HepG2 (cell line): Measurements from ENCODE around the gene PREX1. TPM values are rescaled to one million over a fixed set of nuclear protein-coding genes. Genes with fewer than 3 reads are reported as not detected.

ENCODE experiments used
- ATAC-seq: fragments of 200-7000 bp; cut with Tn5 transposase; 3 replicates; pipeline ENCODE4 v1.9.1; 2020; ENCODE audit warnings: mild to moderate bottlenecking, moderate library complexity
- BruUV-seq: library from RNA; stranded (reverse); fragments of 400-500 nt; replicated peaks from 2 replicates; lab custom pipeline; 2021; lab: Mats Ljungman, UMichigan
- CTCF ChIA-PET: fragments of 300-600 bp; formaldehyde crosslinking; extraction: SDS; loops from one replicate; lab custom pipeline; 2021; ENCODE audit warnings: low total read pairs, inconsistent platforms, low intra/inter-chr PET ratio; lab: Yijun Ruan, JAX
- POLR2A ChIA-PET: fragments of 350-600 bp; sonication (Branson Sonifier 250); formaldehyde crosslinking; loops from one replicate; lab custom pipeline; 2020; ENCODE audit warnings: antibody characterized with exemption, inconsistent platforms; lab: Yijun Ruan, JAX
- DNase-seq: peaks from one replicate; pipeline ENCODE4 v3.0.0-alpha.2; 2015; ENCODE audit warnings: low spot score
- FAIRE-seq: peaks from 3 replicates; lab custom pipeline; 2011; peaks lifted over from hg19 to GRCh38; lab: Jason Lieb, UNC
- H2AFZ ChIP-seq: one replicate; pipeline ENCODE4 v1.6.1; 2011; ENCODE audit warnings: low read length, inconsistent platforms
- H3K27ac ChIP-seq: fragments of 300-600 bp; 3 replicates; pipeline ENCODE4 v1.8.0; 2011; ENCODE audit warnings: mixed run types, mild to moderate bottlenecking, mixed read lengths, low read length, inconsistent platforms; ENCODE audit not compliant: insufficient read depth; ENCODE audit errors: extremely low read length
- H3K27me3 ChIP-seq, 2 experiments: fragments of 200-600 bp in 1 of 2; 2 replicates in 1 of 2; 3 replicates in 1 of 2; pipeline versions ENCODE4 v1.6.0 to v1.8.0; 2011; ENCODE audit warnings: low read length in 2 of 2, mild to moderate bottlenecking in 2 of 2, moderate library complexity in 2 of 2, inconsistent platforms in 1 of 2; ENCODE audit not compliant: insufficient read depth in 2 of 2, control insufficient read depth in 1 of 2
- H3K36me3 ChIP-seq, 2 experiments: fragments of 200-600 bp in 1 of 2; replicated peaks in 1 of 2; 2 replicates in 1 of 2; 3 replicates in 1 of 2; pipeline versions ENCODE4 v1.5.1 to v1.8.0; 2011; ENCODE audit warnings: low read length in 2 of 2, inconsistent platforms in 1 of 2; ENCODE audit not compliant: insufficient read depth in 2 of 2, control insufficient read depth in 1 of 2
- H3K4me1 ChIP-seq: 2 replicates; pipeline ENCODE4 v1.5.1; 2012; ENCODE audit warnings: low read length, inconsistent platforms; ENCODE audit not compliant: insufficient read depth
- H3K4me2 ChIP-seq: 2 replicates; pipeline ENCODE4 v1.6.0; 2011; ENCODE audit warnings: low read depth, low read length, inconsistent platforms
- H3K4me3 ChIP-seq, 3 experiments: fragments of 200-600 bp in 1 of 3; sonication (generic), shearing (Covaris generic) in 1 of 3; replicated peaks in 1 of 3; 2 replicates each; pipeline ENCODE4 v1.5.1; 2011 to 2016; ENCODE audit warnings: low read length in 3 of 3, inconsistent platforms in 2 of 3, low read depth in 2 of 3, mild to moderate bottlenecking in 2 of 3, control low read depth in 1 of 3, mixed read lengths in 1 of 3; ENCODE audit not compliant: insufficient read depth in 1 of 3
- H3K79me2 ChIP-seq: one replicate; pipeline ENCODE4 v1.6.1; 2011; ENCODE audit warnings: low read length, inconsistent platforms; ENCODE audit not compliant: insufficient read depth
- H3K9ac ChIP-seq: 2 replicates; pipeline ENCODE4 v1.6.0; 2011; ENCODE audit warnings: mild to moderate bottlenecking, low read depth, low read length, inconsistent platforms; ENCODE audit not compliant: insufficient read depth
- H3K9me3 ChIP-seq: 2 replicates; pipeline ENCODE4 v1.5.1; 2012; ENCODE audit warnings: mild to moderate bottlenecking, low read length
- H4K20me1 ChIP-seq: 2 replicates; pipeline ENCODE4 v1.6.0; 2011; ENCODE audit warnings: inconsistent platforms, mild to moderate bottlenecking, low read length, moderate library complexity; ENCODE audit not compliant: insufficient read depth
- BRCA1 ChIP-seq: sonication (generic); formaldehyde crosslinking; IDR thresholded peaks from 2 replicates; pipeline ENCODE4 v1.4.0; 2020; ENCODE audit warnings: missing genetic modification reagents
- FOXA1 ChIP-seq, 2 experiments: fragments of 450-650 bp in 1 of 2; sonication (generic) in 1 of 2; formaldehyde crosslinking in 1 of 2; IDR thresholded peaks; 2 replicates each; pipeline versions ENCODE4 v1.4.0 to v1.6.1; 2016 to 2020; ENCODE audit warnings: missing genetic modification reagents in 1 of 2
- HOXA3 ChIP-seq: sonication (generic); formaldehyde crosslinking; IDR thresholded peaks from 2 replicates; pipeline ENCODE4 v1.5.0; 2020; ENCODE audit warnings: missing genetic modification reagents
- HOXA9 ChIP-seq: sonication (generic); formaldehyde crosslinking; IDR thresholded peaks from 2 replicates; pipeline ENCODE4 v1.8.1; 2022; ENCODE audit warnings: missing genetic modification reagents, mild to moderate bottlenecking, moderate library complexity, borderline replicate concordance
- ISL2 ChIP-seq: sonication (generic); formaldehyde crosslinking; IDR thresholded peaks from 2 replicates; pipeline ENCODE4 v1.5.0; 2020; ENCODE audit warnings: missing genetic modification reagents
- KLF11 ChIP-seq: IDR thresholded peaks from 2 replicates; pipeline ENCODE4 v1.6.1; 2016; ENCODE audit warnings: missing compliant biosample characterization
- MLLT10 ChIP-seq: sonication (generic); formaldehyde crosslinking; IDR thresholded peaks from 2 replicates; pipeline ENCODE4 v1.4.0; 2020; ENCODE audit warnings: missing genetic modification reagents
- PRMT3 ChIP-seq: sonication (generic); formaldehyde crosslinking; IDR thresholded peaks from 2 replicates; pipeline ENCODE4 v1.8.1; 2022; ENCODE audit warnings: low read depth, mild to moderate bottlenecking, moderate library complexity, missing genetic modification reagents, borderline replicate concordance
- RBAK ChIP-seq: sonication (generic); formaldehyde crosslinking; IDR thresholded peaks from 2 replicates; pipeline ENCODE4 v1.5.1; 2020; ENCODE audit warnings: mild to moderate bottlenecking, missing genetic modification reagents
- RBFOX2 ChIP-seq: fragments of 200-400 bp; formaldehyde crosslinking; IDR thresholded peaks from 2 replicates; pipeline ENCODE4 v1.6.1; 2017; ENCODE audit warnings: low read depth, mild to moderate bottlenecking, low read length
- RFXANK ChIP-seq: IDR thresholded peaks from 2 replicates; pipeline ENCODE4 v1.6.1; 2016
- RXRA ChIP-seq: sonication (generic); formaldehyde crosslinking; IDR thresholded peaks from 2 replicates; pipeline ENCODE4 v1.5.1; 2020; ENCODE audit warnings: missing genetic modification reagents
- SAP130 ChIP-seq: IDR thresholded peaks from 2 replicates; pipeline ENCODE4 v1.6.1; 2016; ENCODE audit warnings: low read depth
- TCF7 ChIP-seq: sonication (generic); IDR thresholded peaks from 2 replicates; pipeline ENCODE4 v1.6.1; 2016; ENCODE audit warnings: antibody characterized with exemption, low read depth
- THYN1 ChIP-seq: sonication (generic); formaldehyde crosslinking; IDR thresholded peaks from 2 replicates; pipeline ENCODE4 v1.8.1; 2023; ENCODE audit warnings: low read depth, mild to moderate bottlenecking, moderate library complexity, missing genetic modification reagents, borderline replicate concordance
- ZBTB7A ChIP-seq: sonication (generic); formaldehyde crosslinking; IDR thresholded peaks from 2 replicates; pipeline ENCODE4 v1.8.0; 2022; ENCODE audit warnings: mild to moderate bottlenecking, missing genetic modification reagents
- ZFX ChIP-seq: sonication (generic); formaldehyde crosslinking; IDR thresholded peaks from 2 replicates; pipeline ENCODE4 v1.4.0; 2020; ENCODE audit warnings: mild to moderate bottlenecking, low read depth, missing genetic modification reagents, moderate library complexity
- ZNF260 ChIP-seq: sonication (generic); formaldehyde crosslinking; IDR thresholded peaks from 2 replicates; pipeline ENCODE4 v1.4.0; 2020; ENCODE audit warnings: missing genetic modification reagents, low read depth, mild to moderate bottlenecking, borderline replicate concordance
- ZNF501 ChIP-seq: sonication (generic); formaldehyde crosslinking; IDR thresholded peaks from 2 replicates; pipeline ENCODE4 v1.5.1; 2020; ENCODE audit warnings: mild to moderate bottlenecking, moderate library complexity, missing genetic modification reagents
- ZXDC ChIP-seq: sonication (generic); formaldehyde crosslinking; IDR thresholded peaks from 2 replicates; pipeline ENCODE4 v1.5.0; 2020; ENCODE audit warnings: mild to moderate bottlenecking, missing genetic modification reagents
- WGBS: methylation state at CpG from one replicate; pipeline ENCODE4 v1.1.6; 2017; ENCODE audit warnings: low lambda C conversion rate; 5-methylcytosine and 5-hydroxymethylcytosine counted together
- in situ Hi-C: cut with HindIII; loops from 2 replicates; pipeline ENCODE4 v1.10.0; 2017; ENCODE audit warnings: low pct_unique_long_range_greater_than_20kb; ENCODE audit not compliant: extremely low pct_ligation_motif_present
- intact Hi-C: fragments of 100-400 bp; cut with micrococcal nuclease; formaldehyde crosslinking; loops from one replicate; pipeline ENCODE4 v1.10.0; 2022; ENCODE audit not compliant: unreplicated experiment
- polyA plus RNA-seq, 8 experiments: library from polyadenylated mRNA; depleted of rRNA in 3 of 8; stranded (reverse) in 7 of 8; unstranded in 1 of 8; fragments of >200 nt; fragmentation: Illumina TruSeq in 4 of 8; extraction: Trizol in 4 of 8; gene quantifications; 2 replicates each; pipeline versions ENCODE4 v1.2.1 to v1.2.3, GENCODE V29; 2011 to 2016; ENCODE audit warnings: low read depth in 4 of 8, missing spikeins in 1 of 8, mixed read lengths in 1 of 8; ENCODE audit not compliant: insufficient read depth in 1 of 8
- total RNA-seq, 5 experiments: library from RNA; depleted of rRNA; stranded (reverse); fragments of >200 nt; fragmentation: Illumina TruSeq; extraction: Trizol; gene quantifications; 2 replicates each; pipeline ENCODE4 v1.2.3, GENCODE V29; 2016; ENCODE audit warnings: low read depth in 1 of 5

Gene PREX1
- total and polyA plus RNA-seq, 2 of the 13 experiments (the other 11 are each of a cell fraction or from before 2014, with no cell fraction given): 0.02 to 0.04 TPM

GRCh38 chr20:48626938-48627736, 200.7 kb downstream of the PREX1 start:
- no TSS peak for BruUV-seq

More at GRCh38 chr20:48626938-48627736, 200.7 kb downstream of the PREX1 start:
- H3K4me1 ChIP-seq: peaks cover 20% of the 10 kb centered on the region
- intact Hi-C loops: no loop called here
- ATAC-seq (no peak), FAIRE-seq (no peak), DNase-seq (no peak)
- CTCF ChIA-PET: no interaction called here
- H3K27me3 ChIP-seq: peaks cover 12 to 46% of the 10 kb centered on the region in 2 experiments; a peak in 3 of 5 replicates
- no peak overlapping the region for H3K4me3 ChIP-seq
- H3K9ac ChIP-seq: no peak overlapping the region
- POLR2A ChIA-PET: no interaction called here
- TF ChIP-seq KLF11 (CRISPR knock-in tag): no peak
- no peak for TF ChIP-seq RFXANK (CRISPR knock-in tag)
- TF ChIP-seq ZNF501: no peak
- TF ChIP-seq ISL2 (CRISPR knock-in tag): no peak
- no peak for TF ChIP-seq ZXDC (CRISPR knock-in tag)
- TF ChIP-seq ZFX (CRISPR knock-in tag): no peak
- TF ChIP-seq TCF7: no peak
- TF ChIP-seq HOXA3: no peak
- no peak for TF ChIP-seq HOXA9
- no peak for TF ChIP-seq PRMT3
- TF ChIP-seq RXRA (CRISPR knock-in tag): no peak
- no peak for TF ChIP-seq THYN1 (CRISPR knock-in tag)
- no peak for TF ChIP-seq FOXA1 (IDR thresholded peaks at IDR 0.05)
- TF ChIP-seq FOXA1 (CRISPR knock-in tag; IDR thresholded peaks at IDR 0.05): no peak
- no peak for TF ChIP-seq BRCA1 (CRISPR knock-in tag)
- TF ChIP-seq ZNF260 (CRISPR knock-in tag): no peak
- no peak for TF ChIP-seq SAP130 (CRISPR knock-in tag)
- TF ChIP-seq RBFOX2: no peak
- TF ChIP-seq RBAK (CRISPR knock-in tag): no peak
- TF ChIP-seq ZBTB7A (CRISPR knock-in tag): no peak
- no peak for TF ChIP-seq MLLT10
- no peaks in the 10 kb centered on the region for H3K9me3 ChIP-seq
- no peaks in the 10 kb centered on the region for H3K79me2 ChIP-seq
- no peak overlapping the region for H2AFZ ChIP-seq
- H4K20me1 ChIP-seq: no peaks in the 10 kb centered on the region; the same call in 1 of the 2 replicates
- in situ Hi-C loops: no loop called here
- no peak overlapping the region for H3K4me2 ChIP-seq
- H3K27ac ChIP-seq: no peak overlapping the region
- no peaks in the 10 kb centered on the region for H3K36me3 ChIP-seq
- WGBS: 48% methylated on average over 18 of the region's 18 CpGs
